HEK293 (cell line): ENCODE data around the gene ZDHHC8.

Source experiments
- EGR2 ChIP-seq: fragments of 450-650 bp; formaldehyde crosslinking; IDR thresholded peaks from 2 replicates; pipeline ENCODE4 v1.5.1; 2016; ENCODE audit warnings: low read depth, missing biosample characterization, missing genetic modification characterization
- GLIS2 ChIP-seq: fragments of 450-650 bp; formaldehyde crosslinking; IDR thresholded peaks from 2 replicates; pipeline ENCODE4 v1.5.1; 2016; ENCODE audit warnings: missing biosample characterization, missing genetic modification characterization
- HOXA7 ChIP-seq: sonication (generic); formaldehyde crosslinking; IDR thresholded peaks from 2 replicates; pipeline ENCODE4 v1.8.1; 2022; ENCODE audit warnings: missing genetic modification reagents, borderline replicate concordance
- HOXC10 ChIP-seq: sonication (generic); formaldehyde crosslinking; IDR thresholded peaks from 2 replicates; pipeline ENCODE4 v1.8.1; 2023; ENCODE audit warnings: mild to moderate bottlenecking, missing genetic modification reagents
- HOXD13 ChIP-seq: sonication (generic); formaldehyde crosslinking; IDR thresholded peaks from 2 replicates; pipeline ENCODE4 v1.8.0; 2022; ENCODE audit warnings: missing genetic modification reagents, borderline replicate concordance
- KLF1 ChIP-seq: fragments of 450-650 bp; formaldehyde crosslinking; IDR thresholded peaks from 2 replicates; pipeline ENCODE4 v1.5.1; 2016; ENCODE audit warnings: missing biosample characterization, missing genetic modification characterization
- KLF10 ChIP-seq: fragments of 450-650 bp; IDR thresholded peaks from 2 replicates; pipeline ENCODE4 v1.5.1; 2018; ENCODE audit warnings: missing biosample characterization, mild to moderate bottlenecking, missing genetic modification characterization
- MEIS1 ChIP-seq: sonication (generic); formaldehyde crosslinking; IDR thresholded peaks from 2 replicates; pipeline ENCODE4 v1.8.1; 2022; ENCODE audit warnings: missing genetic modification reagents, mild to moderate bottlenecking, borderline replicate concordance
- SCRT2 ChIP-seq: fragments of 450-650 bp; formaldehyde crosslinking; IDR thresholded peaks from 2 replicates; pipeline ENCODE4 v1.5.1; 2016; ENCODE audit warnings: missing biosample characterization, missing genetic modification characterization
- ZBTB17 ChIP-seq: fragments of 450-650 bp; formaldehyde crosslinking; IDR thresholded peaks from 2 replicates; pipeline ENCODE4 v1.5.1; 2016; ENCODE audit warnings: missing biosample characterization, missing genetic modification characterization
- ZBTB44 ChIP-seq: fragments of 450-650 bp; IDR thresholded peaks from 2 replicates; pipeline ENCODE4 v1.5.1; 2018; ENCODE audit warnings: missing biosample characterization, mild to moderate bottlenecking, missing genetic modification characterization
- ZNF121 ChIP-seq: fragments of 450-650 bp; formaldehyde crosslinking; IDR thresholded peaks from 2 replicates; pipeline ENCODE4 v1.5.1; 2016; ENCODE audit warnings: missing biosample characterization, missing genetic modification characterization
- ZNF146 ChIP-seq: fragments of 450-650 bp; formaldehyde crosslinking; IDR thresholded peaks from 2 replicates; pipeline ENCODE4 v1.5.1; 2016; ENCODE audit warnings: missing biosample characterization, missing genetic modification characterization
- ZNF155 ChIP-seq: fragments of 450-650 bp; formaldehyde crosslinking; IDR thresholded peaks from 2 replicates; pipeline ENCODE4 v1.5.1; 2016; ENCODE audit warnings: missing biosample characterization, missing genetic modification characterization
- ZNF548 ChIP-seq: fragments of 450-650 bp; formaldehyde crosslinking; IDR thresholded peaks from 2 replicates; pipeline ENCODE4 v1.5.1; 2016; ENCODE audit warnings: missing biosample characterization, missing genetic modification characterization
- ZNF561 ChIP-seq: fragments of 450-650 bp; IDR thresholded peaks from 2 replicates; pipeline ENCODE4 v1.5.1; 2018; ENCODE audit warnings: missing biosample characterization, missing genetic modification characterization, borderline replicate concordance
- ZNF600 ChIP-seq: fragments of 450-650 bp; formaldehyde crosslinking; IDR thresholded peaks from 2 replicates; pipeline ENCODE4 v1.5.1; 2016; ENCODE audit warnings: missing biosample characterization, missing genetic modification characterization
- ZNF610 ChIP-seq: fragments of 450-650 bp; formaldehyde crosslinking; IDR thresholded peaks from 2 replicates; pipeline ENCODE4 v1.5.1; 2016; ENCODE audit warnings: missing biosample characterization, missing genetic modification characterization, borderline replicate concordance
- ZNF639 ChIP-seq: fragments of 450-650 bp; formaldehyde crosslinking; IDR thresholded peaks from 2 replicates; pipeline ENCODE4 v1.5.1; 2016; ENCODE audit warnings: missing biosample characterization, missing genetic modification characterization
- ZNF645 ChIP-seq: fragments of 450-650 bp; formaldehyde crosslinking; IDR thresholded peaks from 2 replicates; pipeline ENCODE4; 2016; ENCODE audit warnings: missing biosample characterization, missing genetic modification characterization
- ZNF654 ChIP-seq: fragments of 450-650 bp; formaldehyde crosslinking; IDR thresholded peaks from 2 replicates; pipeline ENCODE4 v1.5.1; 2016; ENCODE audit warnings: low read depth, missing biosample characterization, missing genetic modification characterization
- ZNF701 ChIP-seq: fragments of 450-650 bp; formaldehyde crosslinking; IDR thresholded peaks from 2 replicates; pipeline ENCODE4 v1.5.1; 2016; ENCODE audit warnings: missing biosample characterization, missing genetic modification characterization
- ZNF768 ChIP-seq: fragments of 450-650 bp; formaldehyde crosslinking; IDR thresholded peaks from 2 replicates; pipeline ENCODE4 v1.5.1; 2018; ENCODE audit warnings: missing biosample characterization, mild to moderate bottlenecking, missing genetic modification characterization
- ZNF791 ChIP-seq: fragments of 450-650 bp; formaldehyde crosslinking; IDR thresholded peaks from 2 replicates; pipeline ENCODE4 v1.5.1; 2016; ENCODE audit warnings: missing biosample characterization, missing genetic modification characterization
- ZNF830 ChIP-seq: fragments of 450-650 bp; IDR thresholded peaks from 2 replicates; pipeline ENCODE4 v1.5.0; 2018; ENCODE audit warnings: missing biosample characterization, missing genetic modification characterization, low read depth, mild to moderate bottlenecking, moderate library complexity
- ZSCAN18 ChIP-seq: fragments of 450-650 bp; formaldehyde crosslinking; IDR thresholded peaks from 2 replicates; pipeline ENCODE4 v1.5.1; 2016; ENCODE audit warnings: missing biosample characterization, missing genetic modification characterization
- ZXDB ChIP-seq: fragments of 450-650 bp; formaldehyde crosslinking; IDR thresholded peaks from 2 replicates; pipeline ENCODE4 v1.5.1; 2016; ENCODE audit warnings: missing biosample characterization, missing genetic modification characterization
- TF ChIP-seq, protein P1 (sequence below): fragments of 450-650 bp; formaldehyde crosslinking; IDR thresholded peaks from 2 replicates; pipeline ENCODE4 v1.5.1; 2016; ENCODE audit warnings: missing biosample characterization, missing genetic modification characterization
- TF ChIP-seq, protein P2 (sequence below): fragments of 450-650 bp; formaldehyde crosslinking; IDR thresholded peaks from 2 replicates; pipeline ENCODE4 v1.5.1; 2017; ENCODE audit warnings: missing biosample characterization, missing genetic modification characterization
- TF ChIP-seq, protein P3 (sequence below): fragments of 450-650 bp; formaldehyde crosslinking; IDR thresholded peaks from 2 replicates; pipeline ENCODE4 v1.5.1; 2017; ENCODE audit warnings: missing biosample characterization, missing genetic modification characterization

ZDHHC8 gene

GRCh38 chr22:20116951-20117632, 14.5 kb upstream of the ZDHHC8 start, which contains the start of gene TRMT2A (continued):
- peak; percentile 73 for TF ChIP-seq ZBTB44 (tag by site-specific recombination)
- TF ChIP-seq ZSCAN18 (tag by site-specific recombination) = peak; percentile 49; the same call in 1 of the 2 replicates
- no peak for TF ChIP-seq SCRT2 (tag by site-specific recombination)
- TF ChIP-seq HOXC10 (CRISPR knock-in tag) = peak; percentile 90; the same call in 1 of the 2 replicates
- 0 out of 2 replicates have a peak, but pooled peaks have one; percentile 10 for TF ChIP-seq MEIS1 (CRISPR knock-in tag)
- TF ChIP-seq ZBTB17 (tag by site-specific recombination) = peak; percentile 88
- peak; percentile 35; the same call in 1 of the 2 replicates for TF ChIP-seq EGR2 (tag by site-specific recombination)
- TF ChIP-seq ZNF830 (tag by site-specific recombination) = no peak
- peak; percentile 97 for TF ChIP-seq ZNF561 (tag by site-specific recombination)
- TF ChIP-seq, protein P1, sequence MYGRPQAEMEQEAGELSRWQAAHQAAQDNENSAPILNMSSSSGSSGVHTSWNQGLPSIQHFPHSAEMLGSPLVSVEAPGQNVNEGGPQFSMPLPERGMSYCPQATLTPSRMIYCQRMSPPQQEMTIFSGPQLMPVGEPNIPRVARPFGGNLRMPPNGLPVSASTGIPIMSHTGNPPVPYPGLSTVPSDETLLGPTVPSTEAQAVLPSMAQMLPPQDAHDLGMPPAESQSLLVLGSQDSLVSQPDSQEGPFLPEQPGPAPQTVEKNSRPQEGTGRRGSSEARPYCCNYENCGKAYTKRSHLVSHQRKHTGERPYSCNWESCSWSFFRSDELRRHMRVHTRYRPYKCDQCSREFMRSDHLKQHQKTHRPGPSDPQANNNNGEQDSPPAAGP (tag by site-specific recombination) = peak; percentile 100
- TF ChIP-seq ZNF768 (tag by site-specific recombination) = no peak
- TF ChIP-seq ZNF791 (tag by site-specific recombination) = no peak
- no peak for TF ChIP-seq ZNF155 (tag by site-specific recombination)
- no peak for TF ChIP-seq HOXA7 (CRISPR knock-in tag)
- TF ChIP-seq, protein P2, sequence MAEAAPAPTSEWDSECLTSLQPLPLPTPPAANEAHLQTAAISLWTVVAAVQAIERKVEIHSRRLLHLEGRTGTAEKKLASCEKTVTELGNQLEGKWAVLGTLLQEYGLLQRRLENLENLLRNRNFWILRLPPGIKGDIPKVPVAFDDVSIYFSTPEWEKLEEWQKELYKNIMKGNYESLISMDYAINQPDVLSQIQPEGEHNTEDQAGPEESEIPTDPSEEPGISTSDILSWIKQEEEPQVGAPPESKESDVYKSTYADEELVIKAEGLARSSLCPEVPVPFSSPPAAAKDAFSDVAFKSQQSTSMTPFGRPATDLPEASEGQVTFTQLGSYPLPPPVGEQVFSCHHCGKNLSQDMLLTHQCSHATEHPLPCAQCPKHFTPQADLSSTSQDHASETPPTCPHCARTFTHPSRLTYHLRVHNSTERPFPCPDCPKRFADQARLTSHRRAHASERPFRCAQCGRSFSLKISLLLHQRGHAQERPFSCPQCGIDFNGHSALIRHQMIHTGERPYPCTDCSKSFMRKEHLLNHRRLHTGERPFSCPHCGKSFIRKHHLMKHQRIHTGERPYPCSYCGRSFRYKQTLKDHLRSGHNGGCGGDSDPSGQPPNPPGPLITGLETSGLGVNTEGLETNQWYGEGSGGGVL (tag by site-specific recombination) = peak; percentile 62; the same call in 1 of the 2 replicates
- 0 out of 2 replicates have a peak, but pooled peaks have one; percentile 18 for TF ChIP-seq ZNF121 (tag by site-specific recombination)
- no peak for TF ChIP-seq ZNF654 (tag by site-specific recombination)
- no peak; the same call in 1 of the 2 replicates for TF ChIP-seq ZNF146 (tag by site-specific recombination)
- no peak for TF ChIP-seq HOXD13 (CRISPR knock-in tag)
- no peak for TF ChIP-seq ZNF701 (tag by site-specific recombination)
- TF ChIP-seq GLIS2 (tag by site-specific recombination) = peak; percentile 10; the same call in 1 of the 2 replicates
- TF ChIP-seq ZNF600 = no peak
- TF ChIP-seq KLF10 (tag by site-specific recombination) = peak; percentile 84
- TF ChIP-seq, protein P3, sequence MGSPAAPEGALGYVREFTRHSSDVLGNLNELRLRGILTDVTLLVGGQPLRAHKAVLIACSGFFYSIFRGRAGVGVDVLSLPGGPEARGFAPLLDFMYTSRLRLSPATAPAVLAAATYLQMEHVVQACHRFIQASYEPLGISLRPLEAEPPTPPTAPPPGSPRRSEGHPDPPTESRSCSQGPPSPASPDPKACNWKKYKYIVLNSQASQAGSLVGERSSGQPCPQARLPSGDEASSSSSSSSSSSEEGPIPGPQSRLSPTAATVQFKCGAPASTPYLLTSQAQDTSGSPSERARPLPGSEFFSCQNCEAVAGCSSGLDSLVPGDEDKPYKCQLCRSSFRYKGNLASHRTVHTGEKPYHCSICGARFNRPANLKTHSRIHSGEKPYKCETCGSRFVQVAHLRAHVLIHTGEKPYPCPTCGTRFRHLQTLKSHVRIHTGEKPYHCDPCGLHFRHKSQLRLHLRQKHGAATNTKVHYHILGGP (tag by site-specific recombination) = no peak
- TF ChIP-seq ZNF639 (tag by site-specific recombination) = peak; percentile 81
- peak; percentile 95 for TF ChIP-seq ZXDB
- TF ChIP-seq KLF1 (tag by site-specific recombination) = peak; percentile 97
- TF ChIP-seq ZNF610 = peak; percentile 57; the same call in 1 of the 2 replicates
- TF ChIP-seq ZNF645 (tag by site-specific recombination) = 0 out of 2 replicates have a peak, but pooled peaks have one; percentile 57
- TF ChIP-seq ZNF548 (tag by site-specific recombination) = no peak
